GM12872 (cell line): ENCODE measurements around the gene TECTB.

Source experiments
- TF ChIP-seq, protein P1 (sequence below): IDR thresholded peaks from 3 replicates; pipeline ENCODE4 v1.5.1; 2011; ENCODE audit warnings: low read depth, mild to moderate bottlenecking, low read length, moderate library complexity; ENCODE audit not compliant: insufficient read depth

Gene TECTB

DNA sequence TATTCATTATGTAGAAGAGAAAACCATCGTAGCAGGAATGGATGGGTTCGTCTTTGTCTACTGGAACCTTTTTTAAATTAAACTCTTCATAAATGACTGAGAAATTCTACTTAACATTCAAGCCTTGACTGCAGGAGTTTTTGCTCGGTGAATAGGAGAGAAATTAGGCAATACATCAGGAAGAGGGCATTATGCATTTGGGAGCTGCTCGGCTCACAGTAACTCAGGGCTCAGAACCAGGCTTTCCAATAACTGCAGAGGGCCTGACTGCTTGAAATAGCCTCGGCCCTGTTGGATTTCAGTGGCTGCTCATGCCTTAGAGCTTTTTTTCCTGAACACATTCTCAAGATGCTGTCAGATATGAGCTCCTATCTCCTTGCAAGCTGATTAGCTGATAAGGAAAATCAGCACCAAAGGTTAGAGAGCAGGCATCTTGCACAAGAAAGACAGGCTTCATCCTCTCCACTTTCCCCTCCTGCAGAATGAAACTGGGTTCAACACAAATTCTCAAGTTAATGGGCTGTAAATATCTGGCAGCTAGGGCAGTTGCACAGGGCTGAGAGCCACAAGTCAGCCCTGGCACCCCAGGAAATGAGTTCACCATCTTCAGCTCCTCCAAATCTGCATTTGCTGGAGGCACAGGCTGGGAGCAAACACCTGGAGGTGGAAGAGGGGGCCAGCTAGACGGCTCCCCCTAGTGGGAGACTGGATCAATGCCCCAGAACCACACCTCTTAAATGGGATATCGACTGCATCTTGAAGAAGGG is 24.3 kb downstream of the TECTB start:
- TF ChIP-seq, protein P1, sequence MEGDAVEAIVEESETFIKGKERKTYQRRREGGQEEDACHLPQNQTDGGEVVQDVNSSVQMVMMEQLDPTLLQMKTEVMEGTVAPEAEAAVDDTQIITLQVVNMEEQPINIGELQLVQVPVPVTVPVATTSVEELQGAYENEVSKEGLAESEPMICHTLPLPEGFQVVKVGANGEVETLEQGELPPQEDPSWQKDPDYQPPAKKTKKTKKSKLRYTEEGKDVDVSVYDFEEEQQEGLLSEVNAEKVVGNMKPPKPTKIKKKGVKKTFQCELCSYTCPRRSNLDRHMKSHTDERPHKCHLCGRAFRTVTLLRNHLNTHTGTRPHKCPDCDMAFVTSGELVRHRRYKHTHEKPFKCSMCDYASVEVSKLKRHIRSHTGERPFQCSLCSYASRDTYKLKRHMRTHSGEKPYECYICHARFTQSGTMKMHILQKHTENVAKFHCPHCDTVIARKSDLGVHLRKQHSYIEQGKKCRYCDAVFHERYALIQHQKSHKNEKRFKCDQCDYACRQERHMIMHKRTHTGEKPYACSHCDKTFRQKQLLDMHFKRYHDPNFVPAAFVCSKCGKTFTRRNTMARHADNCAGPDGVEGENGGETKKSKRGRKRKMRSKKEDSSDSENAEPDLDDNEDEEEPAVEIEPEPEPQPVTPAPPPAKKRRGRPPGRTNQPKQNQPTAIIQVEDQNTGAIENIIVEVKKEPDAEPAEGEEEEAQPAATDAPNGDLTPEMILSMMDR, result peak; percentile 92

DNA sequence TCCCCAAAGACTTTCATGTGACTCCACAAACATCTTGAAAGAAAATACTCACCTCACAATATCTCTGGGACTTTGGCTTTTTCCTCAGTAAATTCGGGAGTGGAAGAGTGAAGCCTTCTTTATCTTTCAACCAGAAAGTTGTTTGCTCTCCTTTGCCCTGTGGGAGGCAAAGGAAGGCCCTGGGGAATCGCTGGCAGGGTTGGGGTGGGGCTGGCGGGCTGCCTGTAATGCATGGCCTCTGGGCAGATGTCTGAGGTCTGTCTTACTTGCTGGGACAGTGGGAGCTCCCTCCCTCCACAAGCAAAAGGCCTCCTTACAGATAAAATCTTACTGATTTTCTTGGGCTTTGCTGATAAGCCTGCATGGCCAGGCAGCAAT is 24.9 kb downstream of the TECTB start:
- TF ChIP-seq, protein P1, result no peak

DNA sequence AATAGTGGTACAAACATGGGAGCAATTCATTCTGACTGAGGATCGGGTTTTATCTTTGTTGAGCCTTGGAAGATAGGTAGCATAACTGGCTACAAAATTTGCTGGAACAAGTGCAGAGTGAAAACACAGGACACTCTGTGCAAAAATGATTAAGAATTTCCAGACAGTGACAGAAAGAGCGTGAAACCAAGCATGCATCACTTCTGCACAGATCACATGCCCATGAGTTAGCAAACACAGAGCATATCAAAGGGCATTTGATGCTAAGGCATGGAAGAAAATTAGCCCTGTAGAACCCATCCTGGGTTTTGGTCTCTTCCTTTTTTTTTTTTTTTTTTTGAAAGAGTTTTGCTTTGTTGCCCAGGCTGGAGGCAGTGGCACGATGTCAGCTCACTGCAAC is 28.3 kb downstream of the TECTB start:
- TF ChIP-seq, protein P1, result no peak

DNA sequence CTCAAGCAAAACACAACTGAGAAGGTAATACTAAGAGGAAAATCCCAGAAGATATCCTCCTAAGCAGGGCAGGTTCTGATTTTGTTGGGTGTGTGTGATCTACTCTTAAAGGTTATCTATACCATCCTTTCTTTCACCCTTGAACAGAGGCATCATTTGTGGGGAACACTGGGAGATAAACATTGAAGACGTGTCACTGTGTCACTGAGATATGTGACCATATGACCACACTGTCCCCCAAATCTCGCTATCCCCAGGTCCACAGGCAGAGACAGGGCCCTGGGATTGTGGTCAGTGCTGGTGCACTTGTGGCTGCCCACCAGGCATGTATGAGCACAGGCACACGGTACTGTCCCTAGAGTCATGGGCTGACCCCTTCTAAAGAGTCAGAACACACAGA is 30.0 kb downstream of the TECTB start:
- TF ChIP-seq, protein P1, result no peak

DNA sequence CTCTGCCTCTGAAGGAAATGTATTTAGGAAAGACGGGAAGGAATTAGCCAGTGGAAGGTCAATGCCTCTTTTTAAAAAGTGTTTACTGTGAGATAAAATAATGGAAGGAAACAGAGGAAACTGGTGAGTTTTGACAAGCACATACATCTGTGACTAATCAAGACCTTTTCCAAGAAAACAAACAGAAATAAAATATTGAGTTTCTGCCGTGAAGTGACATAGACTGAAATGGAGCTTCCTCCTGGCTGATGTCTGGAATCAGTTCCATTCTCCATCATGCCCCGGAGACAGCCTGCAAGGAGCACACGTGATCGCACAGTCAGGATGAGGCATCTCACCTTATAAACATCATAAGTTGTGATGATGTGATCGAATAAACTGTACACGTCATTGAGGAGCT is 30.7 kb downstream of the TECTB start:
- TF ChIP-seq, protein P1, result no peak

DNA sequence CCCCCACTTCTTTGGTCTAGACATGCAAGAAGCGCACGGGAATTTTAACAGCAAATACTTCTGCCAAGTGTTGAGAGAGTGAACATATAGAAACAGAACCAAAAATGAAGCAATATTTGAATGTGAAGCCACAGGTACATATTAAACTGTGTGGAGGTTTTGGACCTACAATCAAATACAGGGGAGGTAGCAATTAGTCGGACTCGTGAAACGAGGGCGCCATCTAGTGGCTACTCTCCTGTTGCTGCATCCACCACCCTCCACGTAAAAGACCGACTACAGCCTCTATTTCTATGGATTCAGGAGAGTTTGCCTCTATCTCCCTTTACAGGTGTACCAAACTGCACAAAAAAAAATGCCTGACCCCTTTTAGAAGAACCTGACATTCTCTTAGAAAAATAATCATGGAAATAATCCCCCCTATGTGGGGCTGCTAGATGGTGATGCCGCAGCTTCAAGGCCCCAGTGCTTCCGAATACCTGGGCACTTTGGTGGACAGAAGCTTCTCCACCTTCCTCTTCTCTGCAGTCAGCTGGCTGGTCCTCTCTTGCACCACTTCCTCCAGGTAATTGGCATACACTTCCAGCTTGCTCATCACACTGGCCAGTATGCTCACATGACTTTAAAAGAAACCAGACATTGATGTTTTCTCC is 31.7 kb downstream of the TECTB start:
- TF ChIP-seq, protein P1, result peak; percentile 91

DNA sequence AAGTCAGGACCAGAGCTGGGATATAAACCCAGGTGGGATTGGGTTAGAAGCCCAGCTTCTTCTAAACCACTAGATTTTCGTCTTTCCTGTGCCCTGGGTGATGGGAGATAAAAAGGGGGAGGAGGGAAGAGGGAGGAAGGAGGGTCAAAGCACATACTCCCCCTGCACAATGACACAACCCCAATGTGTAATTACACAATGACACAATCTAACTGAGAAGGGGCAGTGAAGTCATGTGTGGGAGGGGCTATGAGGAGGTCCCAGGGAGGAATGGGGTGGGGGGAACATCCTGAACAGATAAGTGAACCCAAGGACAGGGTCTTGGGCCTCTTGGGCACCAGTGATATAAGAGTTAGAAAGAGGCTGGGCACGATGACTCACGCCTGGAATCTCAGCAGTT is 44.5 kb downstream of the TECTB start:
- TF ChIP-seq, protein P1, result no peak
